ENCODE measurements around the gene PDSS1.

Gene PDSS1

DNA sequence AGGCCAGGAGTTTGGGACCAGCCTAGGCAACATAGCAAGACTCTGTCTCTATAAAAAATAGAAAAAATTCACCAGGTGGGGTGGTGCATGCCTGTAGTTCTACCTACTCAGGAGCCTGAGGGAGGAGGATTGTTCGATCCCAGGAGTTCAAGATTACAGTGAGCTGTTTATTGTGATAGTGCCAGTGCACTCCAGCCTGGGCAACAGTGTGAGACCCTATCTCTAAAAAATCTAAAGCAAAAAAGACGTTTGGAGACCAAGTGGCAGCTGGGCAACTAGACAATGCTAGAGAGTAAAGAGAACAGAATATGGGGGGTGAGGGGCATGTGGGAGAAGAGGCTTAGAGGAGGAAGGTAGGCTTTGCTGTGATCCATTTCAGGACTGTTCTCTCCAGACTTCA is 1.4 kb downstream of the PDSS1 start:
- no peak for DNase-seq (ENCODE audit: low read depth in 1 of 2, low spot score in 1 of 2)
- peak overlapping the region; percentile 63 for H3K4me3 ChIP-seq (replicated peaks; ENCODE audit: insufficient read depth, low read length)
- peak overlapping the region; percentile 99 for H3K27ac ChIP-seq (replicated peaks)
- H3K27me3 ChIP-seq (ENCODE audit: insufficient read depth, poor library complexity, severe bottlenecking): no peaks in the 10 kb centered on the region
- no peak for TF ChIP-seq SPI1 (IDR thresholded peaks at IDR 0.05; ENCODE audit: borderline replicate concordance, low read depth)
- no peak for TF ChIP-seq GABPA (IDR thresholded peaks at IDR 0.05; ENCODE audit: low read depth)
- no peak for TF ChIP-seq CTCF (IDR thresholded peaks at IDR 0.05; ENCODE audit: insufficient read depth, low read length)
- TF ChIP-seq REST (IDR thresholded peaks at IDR 0.05; ENCODE audit: insufficient replicate concordance, low read depth): no peak
- no peak for TF ChIP-seq POLR2AphosphoS5 (IDR thresholded peaks at IDR 0.05; ENCODE audit: low read depth)

DNA sequence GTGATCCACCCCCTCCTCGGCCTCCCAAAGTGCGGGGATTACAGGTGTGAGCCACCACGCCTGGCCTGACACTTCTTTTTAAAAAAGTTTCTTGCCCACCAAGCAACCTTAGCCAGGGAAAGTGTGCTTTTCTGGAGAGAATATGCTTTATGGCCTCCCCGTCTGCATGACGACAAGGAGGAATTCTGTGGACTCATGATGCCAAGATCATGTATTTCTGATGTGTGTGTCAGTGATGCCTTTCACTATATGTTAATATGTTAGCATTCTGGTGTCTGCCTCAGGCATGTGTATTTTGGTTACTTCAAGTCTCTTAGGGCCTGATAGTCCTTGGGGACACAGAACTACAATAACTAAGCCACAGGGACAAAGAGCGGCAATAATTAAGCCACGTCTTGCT is 2.1 kb downstream of the PDSS1 start:
- no peak for TF ChIP-seq REST (IDR thresholded peaks at IDR 0.05; ENCODE audit: insufficient replicate concordance, low read depth)
- Histone ChIP-seq H3K4me3 (replicated peaks; ENCODE audit: insufficient read depth, low read length) (no peak overlapping the region), H3K27ac (replicated peaks) (no peak overlapping the region), H3K27me3 (ENCODE audit: insufficient read depth, poor library complexity, severe bottlenecking) (no peaks in the 10 kb centered on the region)
- no peak for DNase-seq (ENCODE audit: low read depth in 1 of 2, low spot score in 1 of 2)

DNA sequence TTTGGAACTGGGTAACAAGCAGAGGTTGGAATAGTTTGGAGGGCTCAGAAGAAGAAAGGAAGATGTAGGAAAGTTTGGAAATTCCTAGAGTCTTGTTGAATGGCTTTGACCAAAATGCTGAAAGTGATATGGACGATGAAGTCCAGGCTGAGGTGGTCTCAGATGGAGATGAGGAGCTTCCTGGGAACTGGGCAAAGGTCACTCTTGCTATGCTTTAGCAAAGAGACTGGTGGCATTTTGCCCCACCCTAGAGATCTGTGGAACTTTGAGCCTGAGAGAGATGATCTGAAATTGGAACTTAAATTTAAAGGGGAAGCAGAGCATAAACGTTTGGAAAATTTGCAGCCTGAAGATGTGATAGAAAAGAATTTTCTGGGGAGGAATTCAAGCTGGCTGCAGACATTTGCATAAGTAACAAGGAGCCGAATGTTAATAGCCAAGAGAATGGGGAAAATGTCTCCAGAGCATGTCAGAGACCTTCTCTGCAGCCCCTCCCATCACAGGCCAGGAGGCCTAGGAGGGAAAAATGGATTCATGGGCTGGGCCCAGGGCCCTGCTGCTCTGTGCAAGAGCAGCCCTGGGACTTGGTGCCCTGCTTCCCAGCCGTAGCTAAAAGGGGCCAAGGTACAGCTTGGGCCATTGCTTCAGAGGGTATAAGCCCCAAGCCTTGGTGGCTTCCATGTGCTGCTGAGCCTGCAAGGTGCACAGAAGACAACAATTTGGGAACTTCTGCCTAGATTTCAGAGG is 3.6 kb downstream of the PDSS1 start:
- H3K27ac ChIP-seq (replicated peaks): no peak overlapping the region
- no peak for DNase-seq (ENCODE audit: low read depth in 1 of 2, low spot score in 1 of 2)
- H3K27me3 ChIP-seq (ENCODE audit: insufficient read depth, poor library complexity, severe bottlenecking): no peaks in the 10 kb centered on the region
- no peak overlapping the region for H3K4me3 ChIP-seq (replicated peaks; ENCODE audit: insufficient read depth, low read length)
- TF ChIP-seq POLR2AphosphoS5 (IDR thresholded peaks at IDR 0.05; ENCODE audit: low read depth) (no peak), GABPA (IDR thresholded peaks at IDR 0.05; ENCODE audit: low read depth) (no peak), SPI1 (IDR thresholded peaks at IDR 0.05; ENCODE audit: borderline replicate concordance, low read depth) (no peak), CTCF (IDR thresholded peaks at IDR 0.05; ENCODE audit: insufficient read depth, low read length) (no peak), REST (IDR thresholded peaks at IDR 0.05; ENCODE audit: insufficient replicate concordance, low read depth) (no peak)
